Esophagus muscularis mucosa (tissue), 3 donors: ENCODE measurements around the gene TBC1D5.

Experiments
- POLR2A ChIP-seq: fragments of 450-650 bp; IDR thresholded peaks from one replicate; pipeline ENCODE4 v1.6.1; 2017; ENCODE audit warnings: antibody characterized with exemption, moderate library complexity, mild to moderate bottlenecking, low read depth
- POLR2AphosphoS5 ChIP-seq, 2 donors: sonication (generic); formaldehyde crosslinking; IDR thresholded peaks; one replicate each; pipeline ENCODE4 v1.6.1; 2017; ENCODE audit warnings: antibody characterized with exemption in 2 of 2
- TF ChIP-seq, protein P1 (sequence below), 3 experiments: fragments of 200-600 bp in 2 of 3; fragments of 450-650 bp in 1 of 3; sonication (generic) in 2 of 3; IDR thresholded peaks; one replicate each; pipeline ENCODE4 v1.5.1; 2017 to 2019; ENCODE audit warnings: antibody characterized with exemption in 3 of 3, mild to moderate bottlenecking in 2 of 3, moderate library complexity in 1 of 3

DNA sequence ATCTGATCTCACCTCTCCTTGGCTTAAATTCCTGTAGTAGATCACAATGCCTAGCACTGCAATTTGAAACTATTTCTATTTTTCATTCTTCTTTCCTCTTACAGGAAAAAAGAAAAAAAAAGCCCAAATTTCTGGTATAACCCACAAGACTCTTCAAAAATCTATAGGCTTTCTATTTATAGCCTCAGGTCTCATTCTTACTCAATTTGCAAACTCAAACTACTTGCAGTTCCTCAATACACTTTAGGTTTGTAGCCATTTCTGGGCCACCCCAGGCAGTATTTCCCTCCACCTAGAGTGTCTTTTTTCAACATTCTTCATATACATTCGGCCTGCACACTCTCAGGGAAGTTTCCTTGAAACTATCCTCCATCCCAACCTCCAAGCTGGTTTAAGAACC, 169.0 kb downstream of the TBC1D5 start:
- TF ChIP-seq POLR2AphosphoS5 (IDR thresholded peaks at IDR 0.05) (no peak), POLR2A (no peak)
- TF ChIP-seq, protein P1, sequence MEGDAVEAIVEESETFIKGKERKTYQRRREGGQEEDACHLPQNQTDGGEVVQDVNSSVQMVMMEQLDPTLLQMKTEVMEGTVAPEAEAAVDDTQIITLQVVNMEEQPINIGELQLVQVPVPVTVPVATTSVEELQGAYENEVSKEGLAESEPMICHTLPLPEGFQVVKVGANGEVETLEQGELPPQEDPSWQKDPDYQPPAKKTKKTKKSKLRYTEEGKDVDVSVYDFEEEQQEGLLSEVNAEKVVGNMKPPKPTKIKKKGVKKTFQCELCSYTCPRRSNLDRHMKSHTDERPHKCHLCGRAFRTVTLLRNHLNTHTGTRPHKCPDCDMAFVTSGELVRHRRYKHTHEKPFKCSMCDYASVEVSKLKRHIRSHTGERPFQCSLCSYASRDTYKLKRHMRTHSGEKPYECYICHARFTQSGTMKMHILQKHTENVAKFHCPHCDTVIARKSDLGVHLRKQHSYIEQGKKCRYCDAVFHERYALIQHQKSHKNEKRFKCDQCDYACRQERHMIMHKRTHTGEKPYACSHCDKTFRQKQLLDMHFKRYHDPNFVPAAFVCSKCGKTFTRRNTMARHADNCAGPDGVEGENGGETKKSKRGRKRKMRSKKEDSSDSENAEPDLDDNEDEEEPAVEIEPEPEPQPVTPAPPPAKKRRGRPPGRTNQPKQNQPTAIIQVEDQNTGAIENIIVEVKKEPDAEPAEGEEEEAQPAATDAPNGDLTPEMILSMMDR (IDR thresholded peaks at IDR 0.05) = no peak
